Activated CD4-positive, alpha-beta T cell treated with anti-CD3 and anti-CD28 coated beads, Interleukin-10, Interleukin-2, amounts not matched to agents 100 ng/mL and 50 ng/mL, durations not matched to agents 16 hours and 8 hours (primary cell): ENCODE data around the gene PTPRCAP.

Source experiments
- DNase-seq: peaks from one replicate; pipeline ENCODE4 v3.0.0-alpha.2; 2020

The PTPRCAP gene

GRCh38 chr11:67423466-67423865 is 14.0 kb downstream of the PTPRCAP start:
- no peak for DNase-seq

- DNase-seq, result no peak
These were observed 14.6 kb downstream of the PTPRCAP start for GRCh38 chr11:67422891-67423290.

GRCh38 chr11:67421430-67422031 is 16.0 kb downstream of the PTPRCAP start:
- no peak for DNase-seq

- DNase-seq, result peak; percentile 98
These were observed 16.6 kb downstream of the PTPRCAP start for GRCh38 chr11:67420646-67421429.

GRCh38 chr11:67420147-67420645 is 17.3 kb downstream of the PTPRCAP start:
- DNase-seq, result no peak

- no peak for DNase-seq
These were observed 18.0 kb downstream of the PTPRCAP start for GRCh38 chr11:67419325-67420049.

- DNase-seq, result no peak
These were observed 18.8 kb downstream of the PTPRCAP start for GRCh38 chr11:67418476-67419281.

- no peak for DNase-seq
These were observed 20.1 kb downstream of the PTPRCAP start for GRCh38 chr11:67417425-67417824.

- DNase-seq, result no peak
These were observed 20.8 kb downstream of the PTPRCAP start for GRCh38 chr11:67416416-67417335.

GRCh38 chr11:67415501-67416304 is 21.8 kb downstream of the PTPRCAP start, which contains the start of gene CARNS1:
CARNS1 (plus strand) TSS chr11:67415678; CDS start chr11:67416200, 522 bp downstream.
- no peak for DNase-seq

GRCh38 chr11:67413266-67413849 is 24.1 kb downstream of the PTPRCAP start:
- no peak for DNase-seq

GRCh38 chr11:67412495-67413179 is 24.8 kb downstream of the PTPRCAP start:
- no peak for DNase-seq

- DNase-seq, result no peak
These were observed 25.7 kb downstream of the PTPRCAP start for GRCh38 chr11:67411785-67412152.

GRCh38 chr11:67410984-67411784 is 26.3 kb downstream of the PTPRCAP start:
- DNase-seq, result no peak

GRCh38 chr11:67410369-67410831 is 27.1 kb downstream of the PTPRCAP start:
- no peak for DNase-seq

GRCh38 chr11:67409781-67410368 is 27.6 kb downstream of the PTPRCAP start:
- DNase-seq, result no peak

GRCh38 chr11:67409261-67409666 is 28.2 kb downstream of the PTPRCAP start:
- DNase-seq, result peak; percentile 92
